NCI-H526 treated with DMSO at 0.1 percent for 48 hours (cell line): ENCODE measurements around the gene GAB3.
"Not testable (repeated sequence)": the region's sequence is repeated elsewhere in the genome, so short reads cannot be mapped to it uniquely, and the experiment has no call there.

Experiments
- DNase-seq: peaks from one replicate; lab custom pipeline; 2025; lab: John Stamatoyannopoulos, UW

GAB3 gene

GRCh38 chrX:154655346-154655745 lies 95.5 kb downstream of the GAB3 start:
- no peak for DNase-seq

DNA sequence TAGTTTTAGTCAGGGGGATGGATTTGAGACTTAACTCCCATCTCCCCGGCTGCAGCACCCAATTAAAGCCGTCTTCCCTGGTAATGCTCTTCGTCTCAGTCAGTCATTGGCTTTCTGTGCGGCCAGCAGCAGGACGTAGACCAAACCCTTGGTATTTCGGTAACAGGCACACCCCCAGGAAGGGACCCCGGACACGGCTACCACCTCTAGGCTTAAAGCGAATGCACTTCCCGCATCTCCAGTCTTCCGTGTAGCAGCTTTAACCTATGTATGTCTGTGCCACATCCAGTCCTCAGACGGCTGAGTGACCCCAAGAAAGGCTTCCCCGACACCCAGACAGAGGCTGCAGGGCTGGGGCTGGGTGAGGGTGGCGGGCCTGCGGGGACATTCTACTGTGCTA lies 96.0 kb downstream of the GAB3 start:
- DNase-seq, result no peak

DNA sequence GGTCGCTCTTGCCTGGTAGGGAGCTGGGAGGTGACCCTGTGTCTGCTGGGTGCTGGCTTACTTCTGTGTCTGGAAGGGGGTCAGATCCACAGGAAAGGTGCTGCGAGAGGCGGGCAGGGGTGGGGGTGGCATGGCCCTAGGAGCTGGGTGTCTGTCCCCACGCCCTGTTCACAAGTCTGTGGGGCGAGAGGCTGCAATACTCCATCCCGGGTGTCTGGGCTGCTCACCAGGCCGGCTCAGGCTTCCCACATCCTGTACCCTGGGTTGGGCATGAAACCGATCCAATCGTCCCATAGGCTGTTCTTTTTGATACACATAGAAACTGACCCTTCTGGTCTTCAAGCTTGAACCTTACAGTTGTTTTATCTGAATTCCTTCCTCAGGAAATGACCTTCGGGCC lies 96.5 kb downstream of the GAB3 start:
- DNase-seq, result no peak

DNA sequence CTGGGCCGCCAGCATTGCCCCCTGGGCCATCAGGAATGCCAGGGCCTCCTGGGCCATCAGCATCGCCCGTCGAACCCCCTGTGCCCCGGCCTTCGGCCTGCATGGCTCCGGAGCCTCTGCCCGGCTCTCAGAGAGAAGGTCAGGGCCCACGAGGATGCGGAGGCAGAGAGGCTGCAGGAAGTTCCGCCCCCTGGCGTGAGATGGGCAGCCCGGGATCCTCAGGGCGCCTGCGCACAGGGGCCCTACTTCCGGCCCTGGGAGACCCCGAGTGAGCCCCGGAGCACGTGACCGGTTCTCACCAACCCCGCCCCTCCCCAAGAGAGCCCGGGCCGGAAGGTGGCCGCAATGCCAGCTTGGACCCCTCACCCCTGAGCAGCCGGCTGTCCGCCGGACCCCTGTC lies 97.5 kb downstream of the GAB3 start, which contains the start of gene CTAG2:
Gene CTAG2 (minus strand): TSS at position 167 of the 400 bp plus-strand sequence. CDS start 64 bp downstream, at position 103.
- not testable (repeated sequence) for DNase-seq

DNA sequence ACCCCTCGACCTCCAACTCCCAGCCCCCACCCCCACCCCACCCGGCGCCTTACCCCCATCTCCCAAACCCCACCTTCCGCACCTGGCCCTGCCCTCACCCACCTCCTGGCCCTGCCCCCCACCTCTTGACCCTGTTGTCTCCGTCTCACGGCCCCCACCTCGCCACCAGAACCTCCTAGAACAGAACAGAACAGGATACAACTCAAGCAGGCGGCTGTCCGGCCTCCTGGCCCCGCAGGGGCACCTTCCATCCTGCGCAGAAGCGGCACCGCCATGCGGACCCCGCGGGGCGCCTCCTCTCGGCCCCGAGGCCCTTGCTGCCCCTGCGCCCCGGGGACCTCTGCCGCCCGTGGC lies 97.9 kb downstream of the GAB3 start:
- no peak for DNase-seq

- DNase-seq, result no peak
Measured at GRCh38 chrX:154652311-154653047, 98.4 kb downstream of the GAB3 start.

DNA sequence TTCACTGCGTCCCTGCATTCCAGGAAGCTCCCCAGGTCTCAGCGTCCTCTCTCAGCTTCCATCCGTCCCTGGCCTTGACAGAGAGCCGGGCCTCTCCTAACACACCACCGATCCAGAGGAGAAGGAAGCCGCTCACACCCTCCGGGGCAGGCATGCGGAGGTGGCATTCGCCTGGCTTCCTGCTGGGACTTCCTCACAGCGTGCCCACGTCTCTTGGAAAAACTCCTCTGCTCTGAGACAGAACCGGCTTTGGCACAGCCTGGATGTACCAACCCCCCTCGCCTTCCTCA lies 100.7 kb downstream of the GAB3 start:
- DNase-seq, result no peak

GRCh38 chrX:154649503-154650220 lies 101.2 kb downstream of the GAB3 start:
- no peak for DNase-seq

DNA sequence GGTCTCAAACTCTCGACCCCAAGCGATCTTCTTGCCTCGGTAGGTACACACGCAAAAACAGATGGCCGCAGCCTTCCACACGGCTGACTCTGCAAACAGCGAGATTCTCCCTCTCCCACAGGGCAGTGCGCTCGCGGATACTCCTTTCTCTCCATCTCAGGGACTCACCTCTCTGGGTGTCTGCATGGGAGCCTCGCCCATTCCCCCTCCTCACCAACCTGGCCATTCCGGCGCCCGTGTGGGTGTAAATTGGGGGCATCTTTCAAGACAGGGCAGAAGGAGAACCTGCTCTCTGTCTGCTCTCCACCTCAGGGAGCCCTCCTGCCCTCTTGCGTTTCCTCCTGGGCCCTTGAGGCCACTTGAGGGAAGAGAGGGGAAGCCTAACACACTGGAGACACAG lies 101.9 kb downstream of the GAB3 start:
- DNase-seq, result no peak

DNA sequence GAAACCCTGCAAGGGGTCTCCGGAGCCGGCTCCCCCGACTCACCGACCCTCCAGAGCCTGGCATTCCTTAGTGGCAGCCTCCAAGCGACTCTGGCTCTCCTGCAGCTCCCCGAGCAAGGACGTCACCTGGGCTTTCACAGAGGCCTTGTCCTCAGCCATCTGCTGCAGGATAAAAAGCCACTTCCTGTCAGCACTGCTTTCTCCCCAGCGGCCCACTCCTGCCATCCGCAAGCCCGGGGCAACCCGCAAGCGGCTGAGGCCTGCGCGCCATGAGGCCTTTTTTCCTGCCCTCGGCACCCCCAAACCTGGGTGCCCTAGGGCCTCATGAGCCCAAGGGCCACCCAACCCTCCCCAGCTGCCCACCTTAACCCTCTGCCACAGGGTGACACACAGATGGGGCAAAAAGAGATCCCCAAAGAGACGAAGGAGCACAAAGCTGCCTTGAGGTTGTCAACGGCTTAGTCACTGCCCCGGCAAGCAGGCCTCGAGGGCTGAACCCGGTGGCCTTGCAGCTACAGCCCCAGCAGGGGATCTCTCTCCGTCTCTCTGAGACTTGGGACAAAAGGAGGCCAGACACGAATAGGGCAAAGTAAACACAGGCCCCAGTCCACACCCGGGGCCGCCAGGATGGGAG lies 105.0 kb downstream of the GAB3 start:
- DNase-seq, result not testable (repeated sequence)

- DNase-seq, result not testable (repeated sequence)
Measured at GRCh38 chrX:154643708-154644107, 107.2 kb downstream of the GAB3 start.

DNA sequence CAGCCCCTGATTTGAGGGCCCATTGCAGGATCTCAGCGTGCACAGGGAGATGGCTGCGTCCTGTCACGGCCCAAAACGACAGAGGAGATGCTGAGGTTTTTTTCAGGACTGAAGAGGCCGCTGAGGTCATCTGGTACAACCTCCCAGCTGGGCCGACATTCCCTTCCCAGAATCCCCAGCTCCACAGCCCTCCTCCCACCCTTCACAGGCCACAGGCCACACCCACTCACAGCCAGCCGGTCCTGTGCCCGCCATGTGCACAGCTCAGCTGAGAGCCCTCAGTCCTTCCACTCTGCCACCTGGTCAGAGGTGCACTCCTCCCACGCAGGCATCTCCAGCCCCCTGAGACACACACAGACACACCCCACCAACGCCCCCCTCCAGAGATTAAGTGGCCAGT lies 109.1 kb downstream of the GAB3 start:
- not testable (repeated sequence) for DNase-seq

GRCh38 chrX:154633661-154634060 lies 117.2 kb downstream of the GAB3 start:
- not testable (repeated sequence) for DNase-seq

- not testable (repeated sequence) for DNase-seq
Measured at GRCh38 chrX:154630949-154631348, 119.9 kb downstream of the GAB3 start.

GRCh38 chrX:154628960-154629359 lies 121.9 kb downstream of the GAB3 start:
- not testable (repeated sequence) for DNase-seq
